Vagina (tissue), 2 donors: ENCODE measurements around the gene KRTAP19-4.

Source experiments
- CTCF ChIP-seq, 3 experiments: fragments of 450-650 bp in 2 of 3; fragments of 200-600 bp in 1 of 3; sonication (generic) in 1 of 3; IDR thresholded peaks; one replicate each; pipeline ENCODE4 v1.5.1; 2017 to 2019; ENCODE audit warnings: antibody characterized with exemption in 3 of 3, mild to moderate bottlenecking in 2 of 3, moderate library complexity in 2 of 3
- POLR2A ChIP-seq, 2 donors: fragments of 450-650 bp; IDR thresholded peaks; one replicate each; pipeline ENCODE4 v1.6.1; 2017; ENCODE audit warnings: antibody characterized with exemption in 2 of 2, mild to moderate bottlenecking in 2 of 2, moderate library complexity in 2 of 2
- POLR2AphosphoS5 ChIP-seq, 2 donors: sonication (generic); formaldehyde crosslinking; IDR thresholded peaks; one replicate each; pipeline ENCODE4 v1.9.0; 2017; ENCODE audit warnings: antibody characterized with exemption in 2 of 2, mild to moderate bottlenecking in 2 of 2, low read depth in 1 of 2; ENCODE audit not compliant: insufficient read depth in 1 of 2

DNA sequence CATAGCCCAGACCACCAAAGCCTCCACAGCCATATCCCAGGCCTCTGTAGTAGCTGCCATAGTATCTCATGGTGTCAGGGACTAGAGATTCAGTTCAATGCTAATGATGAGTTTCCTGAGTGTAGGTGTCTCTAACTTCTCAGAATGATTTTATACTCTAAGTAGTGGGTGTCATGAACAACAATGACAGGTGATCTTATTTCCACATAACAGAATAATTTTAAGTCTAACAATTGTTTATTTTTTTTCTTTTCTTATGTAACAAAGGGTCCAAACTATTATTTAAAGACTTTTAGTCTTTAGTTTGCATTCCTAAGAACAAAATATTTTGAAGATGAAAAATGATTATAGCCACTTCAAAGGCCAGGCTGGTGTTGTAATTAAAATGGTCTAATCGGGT, 44.8 kb upstream of the KRTAP19-4 start, which contains the start of gene KRTAP19-6:
- no peak for TF ChIP-seq CTCF (IDR thresholded peaks at IDR 0.05)
- TF ChIP-seq POLR2AphosphoS5 (IDR thresholded peaks at IDR 0.05; ENCODE audit: insufficient read depth in 1 of 2, low read depth in 1 of 2): no peak
- no peak for TF ChIP-seq POLR2A (IDR thresholded peaks at IDR 0.05)
